Measurements from ENCODE around the gene TUBG2. TPM values are rescaled to one million over a fixed set of nuclear protein-coding genes. Genes with fewer than 3 reads are reported as not detected.

Gene TUBG2
- total RNA-seq, 1 experiment from 2014 or later, result 21.3 TPM

DNA sequence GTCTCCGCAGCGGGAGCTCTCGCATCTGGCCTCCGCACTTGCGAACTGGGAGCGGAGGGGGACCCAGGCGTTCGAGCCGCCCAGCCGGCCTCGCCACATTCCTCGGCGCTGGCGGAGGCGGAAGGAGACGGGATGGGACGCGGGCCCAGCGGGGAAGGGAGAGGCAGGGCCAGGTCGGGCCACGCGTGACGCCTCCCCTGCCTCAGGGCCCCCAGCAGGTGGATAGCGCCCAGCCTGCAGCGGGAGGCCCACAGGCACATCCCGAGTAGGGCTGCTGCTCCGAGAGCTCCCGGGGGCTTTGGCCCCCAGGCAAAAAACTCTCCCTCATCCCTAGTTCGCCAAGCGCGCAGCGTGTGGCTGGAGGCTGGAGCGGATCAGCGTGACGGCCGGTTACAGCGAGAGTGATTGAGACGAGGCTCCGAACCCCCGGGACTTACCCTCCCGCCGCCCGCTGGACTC lies 16.9 kb downstream of the TUBG2 start:
- H3K27me3 Mint-ChIP-seq (ENCODE audit: insufficient read depth, unreplicated experiment), result no peaks in the 10 kb centered on the region
- peaks cover 16% of the 10 kb centered on the region for H3K4me1 Mint-ChIP-seq (ENCODE audit: insufficient read depth, unreplicated experiment)
- TF ChIP-seq, protein P1, sequence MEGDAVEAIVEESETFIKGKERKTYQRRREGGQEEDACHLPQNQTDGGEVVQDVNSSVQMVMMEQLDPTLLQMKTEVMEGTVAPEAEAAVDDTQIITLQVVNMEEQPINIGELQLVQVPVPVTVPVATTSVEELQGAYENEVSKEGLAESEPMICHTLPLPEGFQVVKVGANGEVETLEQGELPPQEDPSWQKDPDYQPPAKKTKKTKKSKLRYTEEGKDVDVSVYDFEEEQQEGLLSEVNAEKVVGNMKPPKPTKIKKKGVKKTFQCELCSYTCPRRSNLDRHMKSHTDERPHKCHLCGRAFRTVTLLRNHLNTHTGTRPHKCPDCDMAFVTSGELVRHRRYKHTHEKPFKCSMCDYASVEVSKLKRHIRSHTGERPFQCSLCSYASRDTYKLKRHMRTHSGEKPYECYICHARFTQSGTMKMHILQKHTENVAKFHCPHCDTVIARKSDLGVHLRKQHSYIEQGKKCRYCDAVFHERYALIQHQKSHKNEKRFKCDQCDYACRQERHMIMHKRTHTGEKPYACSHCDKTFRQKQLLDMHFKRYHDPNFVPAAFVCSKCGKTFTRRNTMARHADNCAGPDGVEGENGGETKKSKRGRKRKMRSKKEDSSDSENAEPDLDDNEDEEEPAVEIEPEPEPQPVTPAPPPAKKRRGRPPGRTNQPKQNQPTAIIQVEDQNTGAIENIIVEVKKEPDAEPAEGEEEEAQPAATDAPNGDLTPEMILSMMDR (IDR thresholded peaks at IDR 0.05; ENCODE audit: unreplicated experiment), result no peak
- H3K4me3 Mint-ChIP-seq (ENCODE audit: unreplicated experiment), result peak overlapping the region; percentile 86
- ChIA-PET CTCF (interaction anchor here (0.6 to 6.3 kb wide), 5 partner anchors 9 to 99 kb away, joined by 3 to 61 read pairs (median 8); partner anchors contain the start of gene PSMC3IP), POLR2A (interaction anchor here (0.5 to 10.9 kb wide), 18 partner anchors 8 to 710 kb away, joined by 3 to 158 read pairs (median 10); partner anchors contain the start of genes COASY, NAGLU, PSMC3IP and RETREG3)
- peaks cover 27% of the 10 kb centered on the region for H3K36me3 Mint-ChIP-seq (ENCODE audit: insufficient read depth, unreplicated experiment)
- H3K9me3 Mint-ChIP-seq (ENCODE audit: unreplicated experiment), result no peaks in the 10 kb centered on the region
- no TSS peak for BruUV-seq (replicated peaks)
- DNase-seq (ENCODE audit: unreplicated experiment), result peak; percentile 42
- intact Hi-C loops (cut with micrococcal nuclease), result loop anchor here (5.0 kb wide), 2 partner anchors 54 to 69 kb away; partner anchors contain the start of genes RETREG3 and TUBG1
- peak overlapping the region; percentile 42 for H3K27ac Mint-ChIP-seq (ENCODE audit: low read depth, unreplicated experiment)

DNA sequence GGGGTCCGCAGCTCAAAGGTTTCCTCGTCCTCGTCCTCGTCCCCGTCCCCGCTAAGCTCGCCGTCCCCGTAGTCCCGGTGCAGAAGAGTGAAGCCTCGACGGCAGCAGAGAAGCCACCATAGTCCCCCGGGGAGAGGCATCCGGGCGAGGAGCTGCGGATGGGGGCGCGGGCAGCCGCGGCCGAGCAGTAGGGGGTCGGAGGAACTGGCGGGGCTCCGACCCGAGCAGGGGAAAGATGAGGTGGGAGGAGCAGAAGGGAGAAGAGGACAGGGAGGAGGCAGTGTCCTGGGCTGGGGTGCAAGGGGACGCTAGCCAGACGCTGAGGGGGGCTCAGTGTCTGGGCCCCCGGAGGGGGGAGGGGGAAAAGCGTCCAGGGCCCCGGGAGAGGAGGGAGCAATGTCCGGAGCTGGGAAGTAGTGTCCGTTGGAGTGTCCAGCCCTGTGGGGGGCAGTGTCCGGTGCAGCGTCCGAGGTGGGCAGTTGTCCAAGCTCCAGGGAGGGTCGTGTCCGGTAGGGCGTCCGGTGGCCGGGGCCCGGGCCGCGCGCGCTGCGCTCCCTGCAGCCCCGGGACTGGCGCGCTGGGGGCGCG lies 17.4 kb downstream of the TUBG2 start, which contains the start of gene PLEKHH3:
TSS of gene PLEKHH3 (minus strand) at position 571 of the 588 bp plus-strand sequence. CDS start at position 140, 431 bp downstream.
- BruUV-seq (replicated peaks), result no TSS peak

DNA sequence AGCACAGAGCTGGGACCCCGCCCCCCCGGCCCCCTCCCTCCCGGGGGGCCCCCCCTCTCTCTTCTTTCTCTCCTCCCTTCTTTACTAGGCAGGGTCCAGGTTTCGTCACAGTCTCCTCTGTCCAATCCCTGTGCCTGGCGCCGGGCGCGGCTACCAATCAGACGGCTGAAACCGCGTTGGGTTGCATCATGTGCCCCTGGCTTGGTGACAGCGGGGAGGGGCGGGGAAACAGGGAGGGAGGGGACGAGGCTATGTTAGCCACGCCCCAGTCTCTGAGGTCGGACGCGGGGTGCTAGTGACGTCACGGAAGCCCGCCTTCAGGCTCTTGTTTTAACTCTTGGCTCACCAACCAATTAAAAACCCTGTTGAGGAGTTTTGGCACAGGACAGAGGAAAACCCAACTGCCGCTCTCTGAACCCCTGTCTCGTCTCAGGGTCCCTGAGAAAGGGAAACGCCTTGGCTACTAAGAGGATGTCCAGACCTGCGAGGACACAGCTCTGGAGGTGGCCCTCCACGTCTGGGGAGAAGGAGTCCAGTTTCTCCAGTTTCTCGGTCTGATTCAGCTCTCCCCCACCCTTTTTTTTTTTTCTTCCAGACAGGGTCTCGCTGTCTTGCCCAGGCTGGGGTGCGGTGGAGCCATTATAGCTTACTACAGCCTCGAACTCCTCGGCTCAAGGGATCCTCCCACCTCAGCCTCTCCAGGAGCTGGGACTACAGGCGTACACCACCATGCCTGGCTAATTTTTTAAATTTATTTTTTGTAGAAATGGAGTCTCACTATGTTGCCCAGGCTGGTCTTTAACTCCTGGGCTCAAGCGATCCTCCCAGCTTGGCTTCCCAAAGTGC lies 18.2 kb downstream of the TUBG2 start:
- H3K4me1 Mint-ChIP-seq (ENCODE audit: insufficient read depth, unreplicated experiment), result peaks cover 22% of the 10 kb centered on the region
- peak overlapping the region; percentile 86 for H3K4me3 Mint-ChIP-seq (ENCODE audit: unreplicated experiment)

More for the DNA sequence above, 17.4 kb downstream of the TUBG2 start, which contains the start of gene PLEKHH3:
- CTCF ChIA-PET, result interaction anchor here (0.6 to 6.3 kb wide), 5 partner anchors 9 to 99 kb away, joined by 3 to 61 read pairs (median 8); partner anchors contain the start of gene PSMC3IP
- H3K27ac Mint-ChIP-seq (ENCODE audit: low read depth, unreplicated experiment), result peak within 1 kb of the TSS; percentile 42
- H3K9me3 Mint-ChIP-seq (ENCODE audit: unreplicated experiment), result no peaks in the 10 kb centered on the region
- DNase-seq (ENCODE audit: unreplicated experiment), result peak; percentile 41
- peak within 1 kb of the TSS; percentile 86 for H3K4me3 Mint-ChIP-seq (ENCODE audit: unreplicated experiment)
- intact Hi-C loops (cut with micrococcal nuclease), result loop anchor here (5.0 kb wide), 2 partner anchors 54 to 69 kb away; partner anchors contain the start of genes RETREG3 and TUBG1
- TF ChIP-seq, protein P1 (IDR thresholded peaks at IDR 0.05; ENCODE audit: unreplicated experiment), result no peak
- POLR2A ChIA-PET, result interaction anchor here (0.5 to 10.9 kb wide), 22 partner anchors 8 to 711 kb away, joined by 3 to 158 read pairs (median 7); partner anchors contain the start of genes CAVIN1, CNP, COASY and MLX
- H3K36me3 Mint-ChIP-seq (ENCODE audit: insufficient read depth, unreplicated experiment), result peaks cover 21% of the 10 kb centered on the region
- H3K4me1 Mint-ChIP-seq (ENCODE audit: insufficient read depth, unreplicated experiment), result peaks cover 17% of the 10 kb centered on the region
- no peaks in the 10 kb centered on the region for H3K27me3 Mint-ChIP-seq (ENCODE audit: insufficient read depth, unreplicated experiment)

More for the DNA sequence above, 18.2 kb downstream of the TUBG2 start:
- ChIA-PET CTCF (interaction anchor here (0.7 to 6.3 kb wide), 6 partner anchors 13 to 100 kb away, joined by 3 to 61 read pairs (median 6); partner anchors contain the start of genes PSMC3IP, RETREG3 and TUBG1), POLR2A (interaction anchor here (0.5 to 10.9 kb wide), 18 partner anchors 9 to 711 kb away, joined by 3 to 158 read pairs (median 10); partner anchors contain the start of genes CAVIN1, CNP, COASY and MLX)
- H3K27ac Mint-ChIP-seq (ENCODE audit: low read depth, unreplicated experiment), result peak overlapping the region; percentile 42
- DNase-seq (ENCODE audit: unreplicated experiment), result peak; percentile 100
- intact Hi-C loops (cut with micrococcal nuclease), result loop anchor here (5.0 kb wide), 2 partner anchors 55 to 70 kb away; partner anchors contain the start of genes RETREG3 and TUBG1
- peaks cover 14% of the 10 kb centered on the region for H3K36me3 Mint-ChIP-seq (ENCODE audit: insufficient read depth, unreplicated experiment)
- H3K9me3 Mint-ChIP-seq (ENCODE audit: unreplicated experiment), result no peaks in the 10 kb centered on the region
- no peaks in the 10 kb centered on the region for H3K27me3 Mint-ChIP-seq (ENCODE audit: insufficient read depth, unreplicated experiment)
- TF ChIP-seq, protein P1 (IDR thresholded peaks at IDR 0.05; ENCODE audit: unreplicated experiment), result no peak
- BruUV-seq (replicated peaks), result no TSS peak
